Measurements from ENCODE around the gene HDDC3.
"Not testable (repeated sequence)": the region's sequence is repeated elsewhere in the genome, so short reads cannot be mapped to it uniquely, and the experiment has no call there.

Gene HDDC3

DNA sequence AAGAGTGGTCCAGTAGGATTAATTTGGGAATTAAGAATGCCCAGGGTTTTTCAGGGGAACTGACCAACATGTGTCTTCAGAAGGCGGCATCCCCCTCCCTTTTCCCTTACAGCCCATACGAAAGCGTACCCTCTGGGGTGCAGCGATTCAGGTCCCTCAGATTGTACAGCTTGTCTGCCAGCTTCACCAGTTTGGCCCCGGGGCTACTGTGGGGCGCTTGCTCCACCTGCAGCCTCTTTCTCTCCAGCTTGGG lies 848 bp downstream of the HDDC3 start:
- Histone ChIP-seq H3K4me3 (peak overlapping the region; percentile 84), H3K4me1 (peaks cover 33% of the 10 kb centered on the region), H3K27me3 (ENCODE audit: low read depth) (no peaks in the 10 kb centered on the region), H3K36me3 (replicated peaks) (no peaks in the 10 kb centered on the region), H3K9me3 (no peaks in the 10 kb centered on the region)
- in situ Hi-C loops (cut with MboI; ENCODE audit: low sequenced_read_pairs): no loop called here
- no peak for DNase-seq (ENCODE audit: low spot score in 2 of 2)

GRCh38 chr15:90930861-90931574 lies 1.3 kb downstream of the HDDC3 start:
- Histone ChIP-seq H3K4me1 (peaks cover 28% of the 10 kb centered on the region), H3K27me3 (ENCODE audit: low read depth) (no peaks in the 10 kb centered on the region), H3K9me3 (no peaks in the 10 kb centered on the region), H3K4me3 (peak overlapping the region; percentile 84), H3K36me3 (replicated peaks) (no peaks in the 10 kb centered on the region)
- peak in 1 of 2 experiments; percentile 26 for DNase-seq (ENCODE audit: low spot score in 2 of 2)
- in situ Hi-C loops (cut with MboI; ENCODE audit: low sequenced_read_pairs): no loop called here

DNA sequence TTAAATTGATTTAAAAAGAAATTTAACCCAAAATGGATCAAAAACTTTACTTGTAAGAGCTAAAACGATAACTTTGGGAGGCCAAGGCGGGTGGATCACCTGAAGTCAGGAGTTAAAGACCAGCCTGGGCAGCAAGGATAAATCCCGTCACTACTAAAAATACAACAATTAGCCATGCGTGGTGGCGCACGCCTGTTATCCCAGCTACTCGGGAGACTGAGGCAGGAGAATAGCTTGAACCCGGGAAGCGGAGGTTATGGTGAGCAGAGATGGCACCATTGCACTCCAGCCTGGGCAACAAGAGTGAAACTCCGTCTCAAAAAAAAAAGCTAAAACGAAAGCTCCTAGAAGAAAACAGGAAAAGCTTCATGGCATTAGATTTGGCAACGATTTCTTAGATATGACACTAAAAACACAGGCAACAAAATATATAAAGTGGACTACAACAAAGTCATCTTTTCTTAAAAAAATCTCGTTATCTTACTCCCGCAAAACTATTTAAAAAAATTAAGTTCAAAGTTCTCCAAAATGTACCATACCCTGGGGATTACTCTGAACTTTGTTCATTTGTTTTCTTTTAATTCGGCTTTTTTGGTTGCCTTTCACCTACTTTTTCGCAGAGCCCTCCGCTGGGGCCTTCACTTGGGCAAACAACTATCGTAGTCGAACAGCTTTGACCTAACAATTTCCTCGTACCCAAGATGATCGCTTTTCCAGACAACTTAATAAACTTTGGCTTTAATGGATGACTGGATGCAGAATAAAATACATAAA lies 2.9 kb downstream of the HDDC3 start:
- H3K27me3 ChIP-seq (ENCODE audit: low read depth): no peaks in the 10 kb centered on the region
- no peaks in the 10 kb centered on the region for H3K36me3 ChIP-seq (replicated peaks)
- no peak for DNase-seq (ENCODE audit: low spot score in 2 of 2)
- H3K4me3 ChIP-seq: peak overlapping the region; percentile 55
- no peaks in the 10 kb centered on the region for H3K9me3 ChIP-seq
- H3K4me1 ChIP-seq: peaks cover 22% of the 10 kb centered on the region
- in situ Hi-C loops (cut with MboI; ENCODE audit: low sequenced_read_pairs): no loop called here

- H3K9me3 ChIP-seq; in situ Hi-C loops (cut with MboI; ENCODE audit: low sequenced_read_pairs); DNase-seq (ENCODE audit: low spot score in 2 of 2); H3K36me3 ChIP-seq (replicated peaks); H3K4me3 ChIP-seq; H3K27me3 ChIP-seq (ENCODE audit: low read depth): not testable (repeated sequence)
- peaks cover 18% of the 10 kb centered on the region for H3K4me1 ChIP-seq
These were observed 4.2 kb downstream of the HDDC3 start for GRCh38 chr15:90928106-90928505.

DNA sequence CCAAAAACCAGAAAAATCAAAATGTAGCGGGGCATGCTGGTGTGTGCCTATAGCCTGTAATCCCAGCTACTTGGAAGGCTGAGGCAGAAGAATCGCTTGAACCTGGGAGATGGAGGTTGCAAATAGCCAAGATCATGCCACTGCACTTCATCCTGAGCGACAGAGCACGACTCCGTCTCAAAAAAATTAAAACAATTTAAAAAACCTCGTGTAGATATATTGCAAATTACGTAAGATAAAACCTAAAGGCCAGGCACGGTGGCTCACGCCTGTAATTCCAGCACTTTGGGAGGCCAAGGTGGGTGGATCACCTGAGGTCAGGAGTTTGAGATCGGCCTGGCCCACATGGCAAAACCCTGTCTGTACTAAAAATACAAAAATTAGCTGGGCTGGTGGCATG lies 5.6 kb downstream of the HDDC3 start:
- H3K27me3 ChIP-seq (ENCODE audit: low read depth); DNase-seq (ENCODE audit: low spot score in 2 of 2); in situ Hi-C loops (cut with MboI; ENCODE audit: low sequenced_read_pairs); H3K9me3 ChIP-seq; H3K4me3 ChIP-seq; H3K36me3 ChIP-seq (replicated peaks): not testable (repeated sequence)
- H3K4me1 ChIP-seq: peaks cover 15% of the 10 kb centered on the region

DNA sequence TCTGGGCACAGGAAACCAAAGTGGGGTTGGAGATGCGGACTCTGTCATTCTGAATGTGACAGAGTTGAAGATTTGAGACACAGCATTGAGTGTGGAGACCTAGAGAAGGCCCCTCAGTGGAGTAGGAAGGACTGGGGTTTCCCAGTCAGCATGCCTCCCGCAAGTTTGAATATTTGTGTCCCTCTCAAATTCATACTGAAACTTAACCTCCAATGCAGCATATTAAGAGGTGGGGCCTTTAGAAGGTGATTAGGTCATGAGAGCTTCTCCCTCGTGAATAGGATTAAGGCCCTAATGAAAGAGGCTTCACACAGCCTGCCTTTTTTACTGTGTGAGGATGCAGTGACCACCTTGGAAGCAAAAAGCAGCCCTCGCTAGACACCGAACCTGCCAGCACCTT lies 8.0 kb downstream of the HDDC3 start:
- Histone ChIP-seq H3K36me3 (replicated peaks) (peaks cover 22% of the 10 kb centered on the region), H3K4me1 (peaks cover 6% of the 10 kb centered on the region; the same call in 1 of the 2 replicates), H3K9me3 (no peaks in the 10 kb centered on the region), H3K27me3 (ENCODE audit: low read depth) (no peaks in the 10 kb centered on the region), H3K4me3 (no peak overlapping the region)
- DNase-seq (ENCODE audit: low spot score in 2 of 2): no peak
- in situ Hi-C loops (cut with MboI; ENCODE audit: low sequenced_read_pairs): no loop called here

DNA sequence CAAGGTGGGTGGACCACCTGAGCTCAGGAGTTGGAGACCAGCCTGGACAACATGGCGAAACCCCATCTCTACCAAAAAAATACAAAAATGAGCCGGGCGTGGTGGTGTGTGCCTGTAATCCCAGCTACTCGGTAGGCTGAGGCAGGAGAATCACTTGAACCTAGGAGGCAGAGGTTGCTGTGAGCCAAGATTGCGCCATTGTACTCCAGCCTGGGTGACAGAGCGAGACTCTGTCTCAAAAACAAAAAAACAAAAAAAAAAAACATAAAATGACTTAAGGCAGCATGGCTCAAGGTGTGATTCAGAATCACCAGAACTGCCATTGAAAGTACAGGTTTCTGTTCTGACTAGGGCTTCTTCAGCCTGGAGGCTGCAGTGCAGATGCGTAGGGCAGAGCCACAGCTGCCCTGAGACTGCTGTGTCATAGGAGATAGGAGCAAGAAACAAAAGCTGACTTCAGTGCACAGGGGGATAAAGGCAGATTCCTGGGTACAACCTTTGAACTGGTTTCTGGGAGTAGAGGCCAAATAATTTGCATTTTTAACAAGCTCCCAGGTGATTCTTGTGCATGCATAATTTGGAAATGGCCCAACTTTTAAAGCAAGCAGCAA lies 9.5 kb downstream of the HDDC3 start:
- in situ Hi-C loops (cut with MboI; ENCODE audit: low sequenced_read_pairs); DNase-seq (ENCODE audit: low spot score in 2 of 2): not testable (repeated sequence)

DNA sequence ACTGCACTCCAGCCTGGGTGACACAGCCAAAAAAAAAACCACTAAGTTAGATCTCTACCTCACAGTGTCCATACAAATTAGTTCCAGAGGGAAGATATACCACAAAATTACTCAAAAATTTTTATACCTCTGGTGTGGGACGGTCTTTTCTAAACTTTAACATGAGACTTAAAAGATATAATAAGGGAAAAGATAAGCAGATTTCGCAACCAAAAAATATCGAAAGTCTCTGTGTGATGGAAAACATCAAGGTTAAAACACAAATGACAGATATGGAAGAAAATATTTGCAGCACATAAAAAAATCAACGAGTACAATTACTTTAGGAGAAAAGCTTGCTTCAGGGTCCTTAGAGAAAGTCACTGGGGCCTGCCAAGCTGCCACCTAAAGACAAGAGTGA lies 10.5 kb downstream of the HDDC3 start:
- in situ Hi-C loops (cut with MboI; ENCODE audit: low sequenced_read_pairs): no loop called here
- Histone ChIP-seq H3K9me3 (no peaks in the 10 kb centered on the region), H3K4me1 (no peaks in the 10 kb centered on the region), H3K36me3 (replicated peaks) (peaks cover 47% of the 10 kb centered on the region), H3K27me3 (ENCODE audit: low read depth) (no peaks in the 10 kb centered on the region), H3K4me3 (no peak overlapping the region)
- DNase-seq (ENCODE audit: low spot score in 2 of 2): no peak

More for the DNA sequence above, 9.5 kb downstream of the HDDC3 start:
- H3K9me3 ChIP-seq; H3K27me3 ChIP-seq (ENCODE audit: low read depth); H3K4me3 ChIP-seq; H3K4me1 ChIP-seq: not testable (repeated sequence)
- peaks cover 38% of the 10 kb centered on the region for H3K36me3 ChIP-seq (replicated peaks)

DNA sequence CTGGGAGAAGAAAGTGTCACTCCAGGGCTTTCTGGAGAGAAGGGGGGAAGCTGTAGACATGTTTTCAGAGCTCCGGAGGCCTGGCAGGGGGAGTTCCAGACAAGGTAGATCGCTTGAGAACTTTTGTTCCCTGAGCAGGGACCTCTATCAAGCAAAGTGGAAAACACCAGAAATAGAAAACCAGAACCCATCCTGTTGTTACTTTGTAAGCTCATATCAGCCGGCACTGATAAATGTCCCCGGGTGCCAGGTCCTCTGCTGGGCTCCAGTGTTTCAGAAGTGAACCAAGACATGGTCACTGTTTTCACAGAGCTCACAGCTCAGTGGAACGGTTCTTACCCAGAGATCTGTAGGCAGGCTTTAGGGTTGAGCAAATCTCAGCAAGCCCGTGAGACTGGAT lies 13.5 kb downstream of the HDDC3 start:
- peaks cover 63% of the 10 kb centered on the region for H3K36me3 ChIP-seq (replicated peaks)
- no peaks in the 10 kb centered on the region for H3K27me3 ChIP-seq (ENCODE audit: low read depth)
- H3K4me3 ChIP-seq: no peak overlapping the region
- H3K4me1 ChIP-seq: no peaks in the 10 kb centered on the region
- no peaks in the 10 kb centered on the region for H3K9me3 ChIP-seq
- no peak for DNase-seq (ENCODE audit: low spot score in 2 of 2)
- in situ Hi-C loops (cut with MboI; ENCODE audit: low sequenced_read_pairs): no loop called here

- Histone ChIP-seq H3K36me3 (replicated peaks) (peaks cover 69% of the 10 kb centered on the region), H3K27me3 (ENCODE audit: low read depth) (no peaks in the 10 kb centered on the region), H3K9me3 (no peaks in the 10 kb centered on the region), H3K4me3 (no peak overlapping the region), H3K4me1 (no peaks in the 10 kb centered on the region)
- in situ Hi-C loops (cut with MboI; ENCODE audit: low sequenced_read_pairs): no loop called here
- DNase-seq (ENCODE audit: low spot score in 2 of 2): no peak
These were observed 14.1 kb downstream of the HDDC3 start for GRCh38 chr15:90918034-90918788.

GRCh38 chr15:90917569-90917968 lies 14.8 kb downstream of the HDDC3 start:
- no peak overlapping the region for H3K4me3 ChIP-seq
- DNase-seq (ENCODE audit: low spot score in 2 of 2): no peak
- H3K9me3 ChIP-seq: no peaks in the 10 kb centered on the region
- H3K4me1 ChIP-seq: no peaks in the 10 kb centered on the region
- in situ Hi-C loops (cut with MboI; ENCODE audit: low sequenced_read_pairs): no loop called here
- no peaks in the 10 kb centered on the region for H3K27me3 ChIP-seq (ENCODE audit: low read depth)
- peaks cover 74% of the 10 kb centered on the region for H3K36me3 ChIP-seq (replicated peaks)

GRCh38 chr15:90916461-90916860 lies 15.9 kb downstream of the HDDC3 start:
- Histone ChIP-seq H3K36me3 (replicated peaks) (peaks cover 83% of the 10 kb centered on the region), H3K4me1 (no peaks in the 10 kb centered on the region), H3K27me3 (ENCODE audit: low read depth) (no peaks in the 10 kb centered on the region), H3K4me3 (no peak overlapping the region), H3K9me3 (no peaks in the 10 kb centered on the region)
- no peak for DNase-seq (ENCODE audit: low spot score in 2 of 2)
- in situ Hi-C loops (cut with MboI; ENCODE audit: low sequenced_read_pairs): no loop called here

GRCh38 chr15:90915808-90916440 lies 16.4 kb downstream of the HDDC3 start:
- no peak for DNase-seq (ENCODE audit: low spot score in 2 of 2)
- Histone ChIP-seq H3K27me3 (ENCODE audit: low read depth) (no peaks in the 10 kb centered on the region), H3K4me3 (no peak overlapping the region), H3K36me3 (replicated peaks) (peaks cover 83% of the 10 kb centered on the region), H3K4me1 (no peaks in the 10 kb centered on the region), H3K9me3 (no peaks in the 10 kb centered on the region)
- in situ Hi-C loops (cut with MboI; ENCODE audit: low sequenced_read_pairs): no loop called here

Data from HAP-1 (cell line).